ENCODE results near the gene OPA1. TPM values are rescaled to one million over a fixed set of nuclear protein-coding genes. Genes with fewer than 3 reads are reported as not detected.
A peak's percentile ranks its signal among the peaks of the same experiment; 100 is the strongest.

Gene OPA1
- total RNA-seq, 6 donors from 2014 or later = 31.1 to 48.8 (median 42.5) TPM

- H3K4me1 ChIP-seq = no peaks in the 10 kb centered on the region
- H3K27ac ChIP-seq = no peak overlapping the region
- no peaks in the 10 kb centered on the region for H3K9me3 ChIP-seq
- DNase-seq (no peak), ATAC-seq (ENCODE audit: low FRiP score in 2 of 2) (no peak)
- TF ChIP-seq POLR2A (IDR thresholded peaks at IDR 0.05) (no peak), POLR2AphosphoS5 (IDR thresholded peaks at IDR 0.05) (no peak), CTCF (IDR thresholded peaks at IDR 0.05) (no peak), EP300 (IDR thresholded peaks at IDR 0.05) (no peak)
- WGBS, 2 donors = 84 to 88% methylated on average over 3 of the region's 3 CpGs
- no peaks in the 10 kb centered on the region for H3K36me3 ChIP-seq
- H3K4me3 ChIP-seq = no peak overlapping the region
- H3K27me3 ChIP-seq = no peaks in the 10 kb centered on the region
Measured at GRCh38 chr3:193722566-193722965, 129.6 kb downstream of the OPA1 start.

GRCh38 chr3:193727089-193727488 is 134.1 kb downstream of the OPA1 start:
- TF ChIP-seq EP300 (IDR thresholded peaks at IDR 0.05) (no peak), POLR2A (IDR thresholded peaks at IDR 0.05) (no peak), CTCF (IDR thresholded peaks at IDR 0.05) (no peak), POLR2AphosphoS5 (IDR thresholded peaks at IDR 0.05) (no peak)
- H3K27ac ChIP-seq = no peak overlapping the region
- DNase-seq (no peak), ATAC-seq (ENCODE audit: low FRiP score in 2 of 2) (no peak)
- no peaks in the 10 kb centered on the region for H3K27me3 ChIP-seq
- no peaks in the 10 kb centered on the region for H3K9me3 ChIP-seq
- H3K4me3 ChIP-seq = no peak overlapping the region
- no peaks in the 10 kb centered on the region for H3K36me3 ChIP-seq
- 77 to 88% methylated on average over 3 to 6 of the region's 6 CpGs for WGBS, 2 donors
- no peaks in the 10 kb centered on the region for H3K4me1 ChIP-seq

- H3K27ac ChIP-seq = no peak overlapping the region
- WGBS, 2 donors = 89 to 90% methylated on average over 6 to 7 of the region's 7 CpGs
- no peak for ATAC-seq (ENCODE audit: low FRiP score in 2 of 2)
Measured at GRCh38 chr3:193728429-193729087, 135.6 kb downstream of the OPA1 start.

GRCh38 chr3:193729088-193729465 is 136.1 kb downstream of the OPA1 start:
- Histone ChIP-seq H3K27ac (no peak overlapping the region), H3K9me3 (no peaks in the 10 kb centered on the region), H3K36me3 (no peaks in the 10 kb centered on the region), H3K4me3 (no peak overlapping the region), H3K27me3 (no peaks in the 10 kb centered on the region), H3K4me1 (no peaks in the 10 kb centered on the region)
- DNase-seq (no peak), ATAC-seq (ENCODE audit: low FRiP score in 2 of 2) (no peak)
- 86 to 91% methylated on average over 6 of the region's 6 CpGs for WGBS, 2 donors
- TF ChIP-seq EP300 (IDR thresholded peaks at IDR 0.05) (no peak), POLR2AphosphoS5 (IDR thresholded peaks at IDR 0.05) (no peak), POLR2A (IDR thresholded peaks at IDR 0.05) (no peak), CTCF (IDR thresholded peaks at IDR 0.05) (no peak)

More at GRCh38 chr3:193728429-193729087, 135.6 kb downstream of the OPA1 start:
- no peak overlapping the region for H3K4me3 ChIP-seq
- DNase-seq = peak in 1 of 2 donors; percentile 10
- H3K4me1 ChIP-seq = no peaks in the 10 kb centered on the region
- no peaks in the 10 kb centered on the region for H3K9me3 ChIP-seq
- TF ChIP-seq POLR2A (IDR thresholded peaks at IDR 0.05) = no peak
- TF ChIP-seq EP300 (IDR thresholded peaks at IDR 0.05) = no peak
- no peak for TF ChIP-seq CTCF (IDR thresholded peaks at IDR 0.05)
- no peak for TF ChIP-seq POLR2AphosphoS5 (IDR thresholded peaks at IDR 0.05)
- H3K27me3 ChIP-seq = no peaks in the 10 kb centered on the region
- H3K36me3 ChIP-seq = no peaks in the 10 kb centered on the region

GRCh38 chr3:193729601-193730000 is 136.6 kb downstream of the OPA1 start:
- Histone ChIP-seq H3K9me3 (no peaks in the 10 kb centered on the region), H3K4me3 (no peak overlapping the region), H3K27ac (no peak overlapping the region), H3K27me3 (no peaks in the 10 kb centered on the region), H3K4me1 (no peaks in the 10 kb centered on the region), H3K36me3 (no peaks in the 10 kb centered on the region)
- ATAC-seq (ENCODE audit: low FRiP score in 2 of 2) = no peak
- TF ChIP-seq EP300 (IDR thresholded peaks at IDR 0.05) (no peak), POLR2AphosphoS5 (IDR thresholded peaks at IDR 0.05) (no peak), POLR2A (IDR thresholded peaks at IDR 0.05) (no peak)
- DNase-seq = no peak
